Astrocyte of the spinal cord (primary cell): ENCODE data around the gene ADK.
"Not testable (repeated sequence)": the region's sequence is repeated elsewhere in the genome, so short reads cannot be mapped to it uniquely, and the experiment has no call there.

Source experiments
- DNase-seq: peaks from one replicate; pipeline ENCODE4 v3.0.0; 2011; ENCODE audit warnings: low read depth, low spot score
- H3K4me3 ChIP-seq: 2 replicates; pipeline ENCODE4 v1.5.1; 2011; ENCODE audit warnings: low read depth, mild to moderate bottlenecking, low read length, moderate library complexity
- CTCF ChIP-seq: IDR thresholded peaks from 2 replicates; pipeline ENCODE4 v1.5.1; 2012; ENCODE audit warnings: low read depth, mild to moderate bottlenecking, low read length, inconsistent platforms
- in situ Hi-C: cut with HindIII; loops from 2 replicates; pipeline ENCODE4 v1.10.0; 2017; ENCODE audit warnings: low sequenced_read_pairs

ADK gene

GRCh38 chr10:74558403-74558802 is 407.4 kb downstream of the ADK start:
- in situ Hi-C loops = no loop called here
- peak; percentile 20 for DNase-seq
- H3K4me3 ChIP-seq = no peak overlapping the region
- no peak for TF ChIP-seq CTCF

DNA sequence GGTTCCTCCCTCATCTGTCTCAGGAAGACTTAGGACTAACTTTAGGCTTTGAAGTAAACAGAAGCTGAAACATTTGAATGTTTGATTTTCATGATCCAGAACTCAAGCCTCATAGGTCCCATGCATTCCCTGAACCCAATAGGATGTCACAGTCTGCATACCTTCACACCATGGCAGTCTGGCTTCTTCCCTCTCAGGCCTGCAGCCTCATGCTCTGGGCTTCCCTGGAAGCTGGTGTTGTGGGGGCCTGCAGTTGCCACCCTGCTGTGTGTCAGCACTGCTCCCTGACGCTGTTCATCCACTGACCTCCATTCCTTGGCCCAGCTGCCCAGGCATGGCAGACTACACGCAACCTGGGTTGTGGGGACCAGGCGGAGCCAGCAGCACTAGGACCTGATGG is 407.9 kb downstream of the ADK start:
- no peak overlapping the region for H3K4me3 ChIP-seq
- in situ Hi-C loops = no loop called here
- DNase-seq = no peak
- no peak for TF ChIP-seq CTCF

DNA sequence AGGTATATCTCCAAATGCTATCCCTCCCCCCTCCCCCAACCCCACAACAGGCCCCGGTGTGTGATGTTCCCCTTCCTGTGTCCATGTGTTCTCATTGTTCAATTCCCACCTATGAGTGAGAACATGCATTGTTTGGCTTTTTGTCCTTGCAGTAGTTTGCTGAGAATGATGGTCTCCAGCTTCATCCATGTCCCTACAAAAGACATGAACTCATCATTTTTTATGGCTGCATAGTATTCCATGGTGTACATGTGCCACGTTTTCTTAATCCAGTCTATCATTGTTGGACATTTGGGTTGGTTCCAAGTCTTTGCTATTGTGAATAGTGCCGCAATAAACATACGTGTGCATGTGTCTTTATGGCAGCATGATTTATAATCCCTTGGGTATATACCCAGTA is 417.9 kb downstream of the ADK start:
- H3K4me3 ChIP-seq, in situ Hi-C loops, DNase-seq: not testable (repeated sequence)

DNA sequence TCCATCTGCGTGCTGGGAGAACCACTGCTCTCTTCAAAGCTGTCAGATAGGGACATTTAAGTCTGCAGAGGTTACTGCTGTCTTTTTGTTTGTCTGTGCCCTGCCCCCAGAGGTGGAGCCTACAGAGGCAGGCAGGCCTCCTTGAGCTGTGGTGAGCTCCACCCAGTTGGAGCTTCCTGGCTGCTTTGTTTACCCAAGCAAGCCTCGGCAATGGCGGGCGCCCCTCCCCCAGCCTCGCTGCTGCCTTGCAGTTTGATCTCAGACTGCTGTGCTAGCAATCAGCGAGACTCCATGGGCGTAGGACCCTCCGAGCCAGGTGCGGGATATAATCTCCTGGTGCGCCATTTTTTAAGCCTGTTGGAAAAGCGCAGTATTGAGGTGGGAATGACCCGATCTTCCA is 422.5 kb downstream of the ADK start:
- DNase-seq, H3K4me3 ChIP-seq, in situ Hi-C loops: not testable (repeated sequence)

DNA sequence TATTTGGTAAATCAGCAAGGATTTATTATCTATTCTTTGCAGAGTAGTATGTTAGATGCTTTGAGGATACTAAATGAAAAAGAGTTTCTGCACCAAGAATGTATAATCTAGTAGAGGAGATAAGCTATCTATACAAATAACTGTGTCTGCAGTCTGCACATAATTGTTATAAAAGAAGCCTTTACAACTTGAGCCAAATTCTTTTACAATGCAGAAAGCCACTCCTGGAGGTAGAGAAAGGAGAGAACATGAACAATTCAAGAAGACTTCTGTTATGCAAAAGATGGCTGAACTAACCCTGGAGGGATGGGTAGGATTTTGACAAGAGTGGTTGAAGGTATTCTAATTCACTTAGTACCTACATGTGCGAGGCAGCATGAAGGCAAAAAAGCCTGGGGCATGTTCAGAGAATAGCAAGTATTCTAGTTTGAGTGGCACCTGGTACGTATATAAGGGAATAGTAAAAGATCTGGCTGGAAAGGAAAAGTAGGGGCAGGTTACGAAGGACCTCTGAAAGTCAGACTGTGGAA is 424.2 kb downstream of the ADK start:
- DNase-seq = no peak
- no peak overlapping the region for H3K4me3 ChIP-seq
- TF ChIP-seq CTCF = no peak
- in situ Hi-C loops = no loop called here

DNA sequence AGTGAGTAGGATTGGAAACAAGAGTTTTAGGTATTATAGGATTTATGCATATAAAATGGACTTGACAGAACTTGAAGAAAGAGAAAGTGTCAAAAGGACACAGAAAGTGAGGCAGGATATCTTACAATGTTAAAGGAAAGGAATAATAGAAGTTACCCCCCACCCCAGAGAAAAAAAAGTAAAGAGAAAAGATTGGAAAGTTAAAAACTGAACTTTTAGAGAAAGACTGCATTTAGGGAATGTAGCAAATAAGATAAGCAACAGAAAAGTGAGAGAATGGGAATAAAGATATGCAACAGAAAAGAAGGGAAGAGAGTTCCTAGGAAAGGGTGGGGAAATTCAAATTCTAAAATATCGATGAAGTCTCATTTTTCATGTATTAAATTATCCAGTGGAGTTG is 424.9 kb downstream of the ADK start:
- no peak overlapping the region for H3K4me3 ChIP-seq
- in situ Hi-C loops = no loop called here
- DNase-seq = no peak
- no peak for TF ChIP-seq CTCF

DNA sequence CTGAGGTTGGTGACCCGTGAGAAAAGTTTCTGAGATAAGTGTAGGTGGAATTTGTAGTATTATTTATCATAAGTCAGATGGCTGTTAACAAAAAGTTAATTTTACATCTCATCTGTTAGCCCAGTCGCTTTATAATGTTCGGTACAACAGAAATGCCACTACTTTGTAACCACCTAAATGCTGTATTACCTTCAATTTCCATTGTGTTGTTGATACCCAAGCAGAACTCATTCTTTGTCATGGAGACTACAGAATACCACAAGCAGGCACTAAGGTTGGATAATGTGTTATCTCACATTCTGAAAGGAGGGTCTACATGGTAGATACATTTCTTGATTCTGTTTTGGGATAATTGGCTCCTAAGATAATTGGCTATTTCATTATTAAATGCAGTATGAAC is 425.6 kb downstream of the ADK start:
- in situ Hi-C loops = no loop called here
- TF ChIP-seq CTCF = no peak

GRCh38 chr10:74580438-74580837 is 429.4 kb downstream of the ADK start:
- in situ Hi-C loops, DNase-seq, H3K4me3 ChIP-seq: not testable (repeated sequence)

More for the DNA sequence above, 425.6 kb downstream of the ADK start:
- no peak overlapping the region for H3K4me3 ChIP-seq
- no peak for DNase-seq
